Kidney epithelial cell (primary cell): Measurements from ENCODE around the gene STYXL2. TPM values are rescaled to one million over a fixed set of nuclear protein-coding genes. Genes with fewer than 3 reads are reported as not detected.

Source experiments
- DNase-seq: peaks from one replicate; pipeline ENCODE4 v3.0.0-alpha.2; 2010; ENCODE audit warnings: low read depth
- H3K27me3 ChIP-seq: 2 replicates; pipeline ENCODE4 v1.6.0; 2011; ENCODE audit warnings: low read length; ENCODE audit not compliant: control insufficient read depth, insufficient read depth
- H3K36me3 ChIP-seq: 2 replicates; pipeline ENCODE4 v1.5.1; 2011; ENCODE audit warnings: low read length; ENCODE audit not compliant: control insufficient read depth, insufficient read depth
- H3K4me3 ChIP-seq: 2 replicates; pipeline ENCODE4 v1.5.1; 2011; ENCODE audit warnings: low read depth, mild to moderate bottlenecking, control low read depth, low read length
- CTCF ChIP-seq: IDR thresholded peaks from 2 replicates; pipeline ENCODE4 v1.5.1; 2011; ENCODE audit warnings: mild to moderate bottlenecking, moderate library complexity, low read length, control low read depth, inconsistent platforms; ENCODE audit not compliant: insufficient read depth, poor library complexity, severe bottlenecking
- total RNA-seq: library from RNA; depleted of rRNA; stranded (reverse); fragments of >200 nt; gene quantifications from 2 replicates; pipeline ENCODE4 v1.2.3, GENCODE V29; 2015

The STYXL2 gene
- total RNA-seq, 1 donor from 2014 or later, result not detected

GRCh38 chr1:167126811-167127210 lies 32.9 kb downstream of the STYXL2 start:
- Histone ChIP-seq H3K4me3 (no peak overlapping the region), H3K36me3 (no peaks in the 10 kb centered on the region), H3K27me3 (peaks cover 18% of the 10 kb centered on the region)
- no peak for TF ChIP-seq CTCF
- DNase-seq, result no peak

GRCh38 chr1:167127236-167127635 lies 33.4 kb downstream of the STYXL2 start:
- no peak for DNase-seq
- TF ChIP-seq CTCF, result no peak
- no peaks in the 10 kb centered on the region for H3K36me3 ChIP-seq
- peaks cover 18% of the 10 kb centered on the region for H3K27me3 ChIP-seq
- H3K4me3 ChIP-seq, result no peak overlapping the region

GRCh38 chr1:167127661-167128060 lies 33.8 kb downstream of the STYXL2 start:
- no peak for TF ChIP-seq CTCF
- no peak for DNase-seq
- no peak overlapping the region for H3K4me3 ChIP-seq
- H3K36me3 ChIP-seq, result no peaks in the 10 kb centered on the region
- H3K27me3 ChIP-seq, result peaks cover 18% of the 10 kb centered on the region

- no peak for DNase-seq
- Histone ChIP-seq H3K36me3 (no peaks in the 10 kb centered on the region), H3K27me3 (peaks cover 18% of the 10 kb centered on the region), H3K4me3 (no peak overlapping the region)
- TF ChIP-seq CTCF, result no peak
Measured at GRCh38 chr1:167128261-167129227, 34.7 kb downstream of the STYXL2 start.

GRCh38 chr1:167130829-167131510 lies 37.1 kb downstream of the STYXL2 start:
- no peak overlapping the region for H3K4me3 ChIP-seq
- peaks cover 16% of the 10 kb centered on the region for H3K27me3 ChIP-seq
- TF ChIP-seq CTCF, result no peak
- H3K36me3 ChIP-seq, result no peaks in the 10 kb centered on the region
- no peak for DNase-seq
